GM19351 (cell line): ENCODE measurements around the gene ADORA1.

ENCODE experiments used
- ATAC-seq: cut with Tn5 transposase; IDR thresholded peaks from one replicate; pipeline ENCODE4 v1.9.1; 2021; ENCODE audit warnings: mild to moderate bottlenecking, moderate library complexity; ENCODE audit not compliant: unreplicated experiment

The ADORA1 gene

DNA sequence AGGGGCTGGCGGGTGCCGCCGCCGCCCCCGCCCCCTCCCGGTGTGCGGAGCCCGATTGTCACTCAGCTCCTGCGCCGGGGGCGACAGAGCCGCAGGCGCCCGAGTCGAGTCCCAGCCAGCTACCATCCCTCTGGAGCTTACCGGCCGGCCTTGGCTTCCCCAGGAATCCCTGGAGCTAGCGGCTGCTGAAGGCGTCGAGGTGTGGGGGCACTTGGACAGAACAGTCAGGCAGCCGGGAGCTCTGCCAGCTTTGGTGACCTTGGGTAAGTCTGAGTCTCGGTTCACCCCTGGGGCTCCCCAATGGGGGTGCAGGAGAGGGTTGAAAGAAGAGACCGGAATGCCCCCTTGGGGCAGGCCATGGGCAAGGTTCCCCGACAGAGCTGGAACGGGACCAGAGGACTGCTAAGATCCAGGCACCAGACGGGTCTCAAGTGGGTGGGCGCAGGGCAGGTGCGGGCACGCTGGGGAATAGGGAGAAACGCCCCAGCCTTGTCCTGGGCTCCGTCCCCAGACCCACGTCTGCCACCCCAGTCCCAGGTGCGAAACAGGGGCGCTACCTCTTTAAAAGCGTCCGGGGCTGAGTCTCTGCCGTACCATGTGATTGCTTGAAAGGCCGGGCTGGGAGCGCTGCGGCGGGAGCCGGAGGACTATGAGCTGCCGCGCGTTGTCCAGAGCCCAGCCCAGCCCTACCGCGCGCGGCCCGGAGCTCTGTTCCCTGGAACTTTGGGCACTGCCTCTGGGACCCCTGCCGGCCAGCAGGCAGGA lies at the start of gene ADORA1:
ADORA1 (plus strand) TSS at position 61 of the 765 bp plus-strand sequence. CDS start 1,116 bp downstream, outside the sequence.
- no peak for ATAC-seq

DNA sequence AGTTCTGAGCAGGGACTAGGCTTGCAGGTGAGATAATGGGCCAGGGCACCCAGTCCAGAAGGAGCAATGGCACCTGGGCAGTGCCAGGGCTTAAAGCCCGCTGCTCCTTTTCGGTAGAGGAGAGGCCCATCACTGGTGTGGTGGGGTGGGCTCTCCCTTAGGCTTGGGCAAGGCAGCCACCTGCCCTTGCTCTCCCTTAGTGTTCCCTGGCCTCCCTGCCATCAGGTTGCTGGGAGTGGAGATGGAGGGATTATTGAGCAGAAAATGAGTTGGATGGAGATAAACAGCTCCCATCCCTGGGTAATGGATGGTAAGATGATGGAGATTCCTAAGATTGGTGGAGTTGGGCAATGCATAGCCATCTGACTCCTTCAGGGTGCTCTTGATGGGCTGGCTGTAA lies 49.6 kb upstream of the ADORA1 start:
- no peak for ATAC-seq

DNA sequence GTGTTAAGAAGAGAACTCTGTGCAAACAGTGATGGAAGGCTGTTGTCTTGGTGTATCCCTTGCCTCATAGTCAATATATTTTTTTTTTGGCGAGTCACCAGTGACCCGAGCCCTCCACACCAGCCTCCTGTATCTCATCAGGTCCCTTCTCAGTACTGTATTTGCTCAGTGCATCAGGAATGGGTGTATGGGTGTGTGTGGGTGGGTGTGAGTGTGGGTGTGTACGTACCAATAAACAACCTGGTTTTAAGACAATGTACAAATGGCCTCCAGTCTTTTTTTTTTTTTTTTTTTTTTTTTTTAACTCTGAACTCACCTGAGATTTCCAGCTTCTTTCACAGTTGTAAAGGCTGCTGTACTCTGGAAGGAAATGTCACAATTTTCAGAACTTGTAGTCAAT lies 49.0 kb upstream of the ADORA1 start:
- ATAC-seq = no peak

- ATAC-seq = no peak
These were observed 47.1 kb upstream of the ADORA1 start for GRCh38 chr1:203080456-203080855.

DNA sequence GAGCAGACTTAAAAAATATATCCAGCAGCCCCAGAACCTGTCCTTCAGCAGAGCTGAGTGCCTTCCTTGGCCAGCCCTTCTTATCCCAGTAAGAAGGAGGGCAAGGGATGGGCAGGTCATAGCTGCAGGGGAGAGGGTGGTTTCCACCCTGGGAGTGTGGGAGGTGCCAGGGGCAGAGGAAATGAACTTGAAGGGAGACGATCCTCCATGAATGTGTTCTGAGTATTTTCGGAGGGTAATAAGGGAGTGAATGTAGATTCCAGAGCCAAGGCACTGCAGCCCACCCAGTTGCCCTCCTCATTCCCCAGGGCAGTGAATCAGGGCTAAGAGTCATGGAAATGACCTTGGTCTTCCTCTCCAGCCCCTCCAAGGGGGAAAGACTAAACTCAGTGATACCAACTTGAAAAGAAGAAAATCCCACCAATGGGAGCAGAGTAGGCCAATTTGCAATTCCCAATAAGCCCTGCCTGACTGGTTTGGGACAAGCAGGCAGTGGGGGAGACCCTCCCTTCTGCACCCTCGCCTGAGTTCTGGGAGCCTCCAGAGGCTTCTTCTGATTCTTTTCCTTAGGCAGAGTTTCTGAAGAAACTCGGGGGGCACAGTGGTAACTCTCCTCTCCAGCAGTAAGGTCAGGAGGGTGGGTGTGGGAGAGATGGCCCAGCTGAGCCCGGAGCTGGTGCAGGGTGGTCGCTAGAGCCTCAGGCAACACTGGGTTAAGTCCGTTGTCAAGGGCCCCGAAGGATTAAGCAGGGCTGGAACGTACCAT lies 45.9 kb upstream of the ADORA1 start:
- ATAC-seq = no peak

DNA sequence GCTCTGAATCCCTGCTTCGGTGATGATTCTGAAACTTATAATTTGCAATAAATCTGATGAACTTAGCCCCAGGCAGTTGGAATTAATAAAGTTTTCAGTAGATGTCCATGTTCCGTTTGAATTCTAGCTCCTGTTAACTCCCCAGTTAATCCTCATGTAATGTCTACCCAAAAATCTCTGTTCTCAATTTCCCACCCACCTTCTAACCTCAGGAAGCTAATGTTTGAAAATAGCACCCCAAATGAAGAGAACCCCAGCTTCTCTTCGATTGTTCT lies 45.4 kb upstream of the ADORA1 start:
- no peak for ATAC-seq

DNA sequence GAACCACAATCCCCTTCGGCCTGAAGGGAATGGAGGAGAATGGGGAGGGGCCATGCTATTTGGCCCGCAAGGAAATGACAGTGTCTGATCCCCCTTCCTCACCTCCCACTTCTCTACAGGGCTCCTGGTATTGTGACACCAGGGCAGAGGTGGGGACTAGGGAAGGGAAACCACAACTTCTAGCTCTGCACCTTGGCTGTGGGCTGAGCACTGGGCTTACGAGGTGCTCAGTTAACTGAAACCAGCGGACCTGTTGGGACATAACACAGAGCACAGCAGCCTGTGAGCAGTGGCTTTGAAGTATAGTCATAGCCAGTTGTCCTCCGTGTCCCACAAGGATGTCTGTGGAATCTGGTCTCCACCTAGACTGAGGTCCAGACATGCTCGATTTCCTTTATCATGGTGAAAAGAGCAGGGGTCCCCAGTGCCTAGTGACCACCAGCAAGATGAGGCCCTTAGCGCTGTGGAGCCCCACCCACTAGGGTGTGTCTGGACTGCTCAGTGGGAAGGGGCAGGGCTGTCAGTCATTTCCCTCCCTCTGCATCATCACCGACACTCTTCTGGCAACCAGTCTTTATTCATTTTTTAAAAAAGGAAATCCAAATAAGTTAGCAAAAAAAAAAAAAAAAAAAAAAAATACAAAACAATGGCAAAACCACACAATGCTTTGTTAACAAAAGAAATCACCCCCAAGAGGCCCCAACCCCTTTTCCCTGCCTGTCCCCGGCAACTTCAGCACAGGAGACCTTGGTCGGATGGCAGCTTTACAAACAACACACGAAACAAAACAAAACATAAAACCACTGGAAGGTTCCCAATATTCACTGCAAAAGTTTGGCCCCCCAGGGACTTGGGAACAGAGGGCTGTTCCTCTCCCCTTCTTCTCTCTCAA lies 44.7 kb upstream of the ADORA1 start:
- ATAC-seq = no peak

DNA sequence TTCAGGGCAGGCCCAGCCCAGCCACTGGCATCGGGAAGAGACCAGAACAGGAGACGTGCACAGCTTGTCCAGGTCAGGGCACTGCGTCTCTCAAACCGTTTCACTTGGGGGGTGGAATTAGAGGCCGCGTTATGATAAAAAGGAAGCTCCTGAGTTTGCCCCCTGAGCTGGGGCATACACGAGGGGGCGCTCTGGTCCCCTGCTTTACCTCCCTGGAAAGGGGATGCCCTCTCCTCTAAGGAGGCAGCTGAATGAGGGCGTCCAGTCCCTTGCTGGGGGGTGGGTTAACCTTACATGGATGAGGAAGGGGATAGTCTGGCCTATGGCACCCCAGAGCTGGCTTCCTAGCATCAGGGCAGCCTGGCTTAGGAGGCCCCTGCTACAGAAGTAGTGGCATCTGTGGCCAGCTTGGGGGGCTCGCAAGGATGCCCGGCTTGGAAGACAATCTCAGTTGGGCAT lies 44.0 kb upstream of the ADORA1 start:
- ATAC-seq = no peak

DNA sequence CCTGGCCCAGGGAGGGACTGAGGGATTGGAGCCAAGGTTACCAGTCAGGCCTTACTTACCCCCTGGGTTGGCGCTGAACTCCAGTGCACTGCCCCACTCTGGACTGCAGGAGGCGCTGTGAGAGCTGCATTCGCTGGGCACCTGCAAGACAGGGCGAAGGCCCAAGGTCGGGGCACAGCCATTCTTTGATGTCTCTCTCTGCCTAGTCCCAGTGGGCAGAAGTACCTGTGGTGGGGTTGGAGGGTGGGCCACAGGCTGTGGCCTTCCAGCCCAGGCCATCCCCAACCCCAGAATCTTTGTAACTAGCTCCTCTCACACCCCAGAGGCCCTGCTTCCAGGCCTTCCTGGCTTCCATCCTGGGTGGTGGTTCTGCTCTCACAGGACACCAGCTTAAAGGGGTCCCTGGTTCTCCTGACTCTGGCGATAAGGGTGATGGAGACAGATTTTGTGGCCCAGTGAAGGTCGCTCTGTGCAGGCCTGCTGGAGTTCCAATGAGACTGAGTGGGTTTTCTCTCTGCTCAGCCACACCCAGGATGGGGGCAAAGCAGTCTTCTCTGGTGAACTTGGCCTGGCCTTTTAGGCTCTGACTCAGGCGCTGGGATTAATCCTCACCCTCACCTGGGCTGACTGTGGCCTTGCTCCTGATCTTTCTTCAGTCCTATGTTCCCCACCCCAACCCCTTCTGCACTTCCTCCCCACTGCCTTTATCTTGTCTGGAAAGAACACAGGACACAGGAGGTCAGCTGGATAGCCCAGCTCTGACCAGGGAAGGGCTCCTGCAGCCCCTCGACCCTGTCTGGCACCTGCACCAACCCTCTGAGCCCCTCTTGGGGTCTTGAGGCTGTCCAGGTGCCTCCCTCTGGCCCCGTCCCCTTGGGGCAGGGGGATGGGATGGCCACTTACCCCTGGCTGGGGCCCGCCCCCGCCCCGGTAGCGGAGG lies 42.7 kb upstream of the ADORA1 start:
- no peak for ATAC-seq

DNA sequence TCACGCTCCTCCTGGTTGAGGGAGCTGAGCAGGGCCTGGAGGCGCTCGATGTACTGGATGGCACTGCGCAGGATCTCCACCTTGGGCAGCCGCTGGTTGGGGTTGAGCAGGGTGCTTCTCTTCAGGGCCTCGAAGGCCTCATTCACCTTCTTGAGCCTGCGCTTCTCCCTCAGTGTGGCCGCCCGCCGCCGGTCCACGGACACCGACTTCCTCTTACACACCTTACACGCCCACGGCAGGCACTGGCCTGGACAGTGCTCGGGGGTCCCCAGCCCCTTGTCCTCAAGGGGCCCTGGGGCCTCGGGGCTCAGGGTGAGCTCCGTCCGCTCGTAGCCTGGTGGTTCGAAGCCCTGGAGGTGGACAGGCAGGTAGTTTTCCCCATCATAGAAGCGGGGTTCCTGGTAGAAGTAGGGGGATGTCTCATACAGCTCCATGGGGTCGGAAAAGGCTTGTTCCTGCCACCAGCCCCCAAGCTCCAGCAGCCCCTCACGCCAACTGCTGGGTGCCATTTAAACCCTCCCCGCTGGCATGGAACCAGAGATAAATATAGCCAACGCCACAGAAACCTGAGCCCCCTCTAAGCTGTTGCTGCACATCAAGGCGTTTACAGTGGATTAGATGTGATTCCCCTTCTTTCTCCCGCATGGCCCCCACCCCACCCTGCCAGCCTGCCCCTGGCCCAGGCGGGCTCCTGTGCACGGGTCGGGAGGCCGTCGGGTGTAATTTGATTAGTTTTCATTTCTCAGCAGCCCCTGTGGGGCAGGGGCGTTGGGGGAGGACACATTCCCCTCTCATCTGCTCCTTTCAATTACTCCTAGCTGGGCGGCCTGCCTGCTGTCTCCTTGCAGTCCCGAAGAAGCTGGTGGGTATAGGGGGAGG lies 41.8 kb upstream of the ADORA1 start, which contains the start of gene MYOG:
MYOG (minus strand) TSS at position 485 of the 879 bp plus-strand sequence; CDS start at position 434, 51 bp downstream.
- no peak for ATAC-seq

- no peak for ATAC-seq
These were observed 40.3 kb upstream of the ADORA1 start for GRCh38 chr1:203086992-203087763.

DNA sequence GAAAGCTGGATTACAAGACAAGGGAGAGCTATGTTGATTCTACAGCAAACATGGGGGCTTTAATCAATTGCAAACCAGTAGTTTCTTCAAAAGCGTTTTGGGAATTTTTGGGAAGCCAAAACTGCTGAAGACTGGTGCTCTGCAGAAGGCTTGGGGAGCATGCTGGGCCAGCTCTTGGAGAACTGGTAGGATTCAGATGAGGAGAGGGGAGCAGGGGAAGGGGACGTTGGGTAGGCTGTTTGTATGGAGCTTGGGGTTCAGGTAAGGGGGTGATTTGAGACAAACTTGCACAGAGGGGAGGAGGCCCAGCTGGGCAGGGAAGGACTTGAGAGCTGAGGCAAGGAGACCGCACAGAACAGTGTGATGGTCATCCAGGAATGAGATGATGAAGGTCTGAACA lies 39.1 kb upstream of the ADORA1 start:
- no peak for ATAC-seq

GRCh38 chr1:203089001-203089650 lies 38.4 kb upstream of the ADORA1 start:
- ATAC-seq = no peak

GRCh38 chr1:203089651-203090045 lies 37.9 kb upstream of the ADORA1 start:
- no peak for ATAC-seq

DNA sequence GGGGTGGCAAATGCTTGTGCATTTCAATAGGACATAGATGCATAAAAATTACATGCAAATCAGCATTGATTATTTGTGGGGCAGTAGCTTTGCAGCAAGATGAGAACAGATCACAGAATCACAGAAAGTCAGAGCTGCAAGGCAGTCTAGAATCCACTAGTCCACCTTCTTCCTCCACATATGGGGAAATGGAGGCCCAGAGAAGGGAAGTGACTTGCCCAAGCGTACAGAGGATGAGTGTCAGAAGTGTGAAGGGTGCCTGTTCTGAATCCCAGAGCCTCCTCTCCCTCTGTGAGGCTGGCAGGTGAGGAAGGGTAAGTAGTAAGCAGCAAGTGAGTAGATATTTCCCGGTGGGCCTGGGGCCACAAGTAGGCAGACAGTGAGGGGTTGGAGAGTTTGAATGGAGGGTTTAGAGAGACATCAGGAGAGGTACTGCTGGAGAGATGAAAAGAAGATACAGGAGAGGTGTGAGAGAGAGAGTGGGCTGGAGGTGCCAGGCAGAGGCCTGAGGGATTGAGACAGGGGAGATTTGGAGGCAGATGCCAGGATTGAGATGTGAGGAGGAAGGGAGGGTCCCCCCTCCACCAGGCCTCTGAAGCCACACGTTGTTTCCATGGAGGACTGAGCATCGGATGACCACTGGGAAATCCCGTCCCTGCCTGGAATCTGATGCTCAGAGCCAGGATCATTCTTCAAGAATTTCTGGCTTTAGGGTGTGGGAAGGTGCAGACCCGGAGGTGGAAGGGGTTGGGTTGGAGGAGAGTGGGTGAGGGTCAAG lies 36.9 kb upstream of the ADORA1 start:
- ATAC-seq = no peak

- no peak for ATAC-seq
These were observed 36.4 kb upstream of the ADORA1 start for GRCh38 chr1:203091199-203091477.

GRCh38 chr1:203091761-203092330 lies 35.7 kb upstream of the ADORA1 start:
- ATAC-seq = no peak
